Measurements from ENCODE around the gene RAB32.
A peak's percentile ranks its signal among the peaks of the same experiment; 100 is the strongest.

RAB32 gene

GRCh38 chr6:146587459-146587858, 43.8 kb downstream of the RAB32 start:
- no peaks in the 10 kb centered on the region for H3K27me3 ChIP-seq (ENCODE audit: control insufficient read depth, insufficient read depth, low read length)
- H3K9me3 ChIP-seq (ENCODE audit: control insufficient read depth, insufficient read depth, low read length): no peaks in the 10 kb centered on the region
- H3K36me3 ChIP-seq (ENCODE audit: control insufficient read depth, insufficient read depth, low read length): no peaks in the 10 kb centered on the region
- H3K4me3 ChIP-seq (ENCODE audit: low read depth, low read length): no peak overlapping the region
- H3K4me1 ChIP-seq (ENCODE audit: control insufficient read depth, insufficient read depth, low read length): no peaks in the 10 kb centered on the region
- H3K9ac ChIP-seq (ENCODE audit: low read depth, low read length): no peak overlapping the region

DNA sequence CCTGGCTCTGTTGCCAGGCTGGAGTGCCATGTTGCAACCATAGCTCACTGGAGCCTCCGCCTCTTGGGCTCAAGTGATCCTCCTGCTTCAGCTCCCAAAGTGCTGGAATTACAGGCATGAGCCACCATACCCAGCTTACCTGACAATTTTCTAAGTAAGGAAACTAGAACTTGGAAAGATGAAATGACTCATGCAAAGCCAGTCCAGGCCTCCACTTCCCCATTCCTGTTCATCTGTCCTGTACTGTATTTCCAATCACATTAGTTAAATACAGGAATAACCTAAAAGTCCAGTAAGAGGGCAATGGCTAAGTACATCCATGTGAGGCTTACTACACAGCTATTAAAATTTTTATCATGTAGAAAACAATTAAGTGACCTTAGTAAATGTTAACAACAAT, 46.9 kb downstream of the RAB32 start:
- no peaks in the 10 kb centered on the region for H3K27me3 ChIP-seq (ENCODE audit: control insufficient read depth, insufficient read depth, low read length)
- no peak overlapping the region for H3K4me3 ChIP-seq (ENCODE audit: low read depth, low read length)
- H3K4me1 ChIP-seq (ENCODE audit: control insufficient read depth, insufficient read depth, low read length): no peaks in the 10 kb centered on the region
- no peaks in the 10 kb centered on the region for H3K36me3 ChIP-seq (ENCODE audit: control insufficient read depth, insufficient read depth, low read length)
- no peaks in the 10 kb centered on the region for H3K9me3 ChIP-seq (ENCODE audit: control insufficient read depth, insufficient read depth, low read length)
- no peak overlapping the region for H3K9ac ChIP-seq (ENCODE audit: low read depth, low read length)

- Histone ChIP-seq H3K9me3 (ENCODE audit: control insufficient read depth, insufficient read depth, low read length) (no peaks in the 10 kb centered on the region), H3K4me1 (ENCODE audit: control insufficient read depth, insufficient read depth, low read length) (no peaks in the 10 kb centered on the region), H3K36me3 (ENCODE audit: control insufficient read depth, insufficient read depth, low read length) (no peaks in the 10 kb centered on the region), H3K27me3 (ENCODE audit: control insufficient read depth, insufficient read depth, low read length) (no peaks in the 10 kb centered on the region), H3K9ac (ENCODE audit: low read depth, low read length) (no peak overlapping the region), H3K4me3 (ENCODE audit: low read depth, low read length) (no peak overlapping the region)
These were observed 48.8 kb downstream of the RAB32 start for GRCh38 chr6:146592451-146592850.

- Histone ChIP-seq H3K4me3 (ENCODE audit: low read depth, low read length) (no peak overlapping the region), H3K9ac (ENCODE audit: low read depth, low read length) (no peak overlapping the region)
These were observed 50.4 kb downstream of the RAB32 start for GRCh38 chr6:146593986-146594385.

GRCh38 chr6:146594495-146594894, 50.9 kb downstream of the RAB32 start:
- Histone ChIP-seq H3K4me1 (ENCODE audit: control insufficient read depth, insufficient read depth, low read length) (no peaks in the 10 kb centered on the region), H3K27me3 (ENCODE audit: control insufficient read depth, insufficient read depth, low read length) (peaks cover 4% of the 10 kb centered on the region), H3K36me3 (ENCODE audit: control insufficient read depth, insufficient read depth, low read length) (no peaks in the 10 kb centered on the region), H3K9me3 (ENCODE audit: control insufficient read depth, insufficient read depth, low read length) (no peaks in the 10 kb centered on the region), H3K4me3 (ENCODE audit: low read depth, low read length) (no peak overlapping the region), H3K9ac (ENCODE audit: low read depth, low read length) (no peak overlapping the region)

More at GRCh38 chr6:146593986-146594385, 50.4 kb downstream of the RAB32 start:
- Histone ChIP-seq H3K4me1 (ENCODE audit: control insufficient read depth, insufficient read depth, low read length) (no peaks in the 10 kb centered on the region), H3K9me3 (ENCODE audit: control insufficient read depth, insufficient read depth, low read length) (no peaks in the 10 kb centered on the region), H3K36me3 (ENCODE audit: control insufficient read depth, insufficient read depth, low read length) (no peaks in the 10 kb centered on the region), H3K27me3 (ENCODE audit: control insufficient read depth, insufficient read depth, low read length) (no peaks in the 10 kb centered on the region)

DNA sequence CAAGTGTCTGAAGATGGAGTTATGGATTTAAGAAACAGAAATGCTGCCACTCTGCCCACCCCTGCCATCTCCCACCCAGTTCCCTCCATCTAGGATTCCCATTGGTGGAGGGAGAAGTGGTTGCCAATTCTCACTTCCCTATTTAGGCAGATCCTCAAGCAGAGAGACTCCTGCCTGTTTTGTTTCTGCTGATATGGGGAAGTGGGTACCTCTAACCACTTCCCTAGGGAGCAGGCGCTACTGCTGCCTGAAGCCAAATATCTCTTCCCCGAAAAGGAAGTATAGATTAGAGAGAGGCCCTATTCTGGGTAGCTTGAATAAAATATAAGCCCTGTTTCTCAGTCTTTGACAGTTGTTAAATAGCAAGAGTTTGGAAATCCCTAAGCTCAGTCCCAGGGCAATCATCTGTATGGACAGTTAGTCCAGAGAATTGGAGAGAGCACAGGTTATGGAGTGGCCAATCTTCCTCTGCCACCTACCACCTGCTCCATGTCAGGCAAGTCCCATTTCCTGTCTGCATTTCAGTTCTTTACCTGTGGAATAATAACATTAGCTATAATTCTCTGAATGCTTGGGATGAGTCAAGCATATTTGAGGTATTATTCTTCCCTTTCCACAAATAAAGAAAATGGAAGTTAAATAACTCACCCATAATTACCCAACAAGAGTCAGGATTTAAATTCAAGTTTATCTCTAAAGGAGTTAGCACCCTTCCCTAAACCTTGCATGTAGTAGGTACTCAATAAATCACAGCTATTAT, 52.5 kb downstream of the RAB32 start:
- H3K4me3 ChIP-seq (ENCODE audit: low read depth, low read length): no peak overlapping the region
- peaks cover 7% of the 10 kb centered on the region for H3K27me3 ChIP-seq (ENCODE audit: control insufficient read depth, insufficient read depth, low read length)
- H3K36me3 ChIP-seq (ENCODE audit: control insufficient read depth, insufficient read depth, low read length): no peaks in the 10 kb centered on the region
- no peak overlapping the region for H3K9ac ChIP-seq (ENCODE audit: low read depth, low read length)
- no peaks in the 10 kb centered on the region for H3K4me1 ChIP-seq (ENCODE audit: control insufficient read depth, insufficient read depth, low read length)
- no peaks in the 10 kb centered on the region for H3K9me3 ChIP-seq (ENCODE audit: control insufficient read depth, insufficient read depth, low read length)

- Histone ChIP-seq H3K9ac (ENCODE audit: low read depth, low read length) (peak within 1 kb of the TSS; percentile 62), H3K4me1 (ENCODE audit: control insufficient read depth, insufficient read depth, low read length) (no peaks in the 10 kb centered on the region), H3K36me3 (ENCODE audit: control insufficient read depth, insufficient read depth, low read length) (no peaks in the 10 kb centered on the region), H3K27me3 (ENCODE audit: control insufficient read depth, insufficient read depth, low read length) (peaks cover 7% of the 10 kb centered on the region), H3K4me3 (ENCODE audit: low read depth, low read length) (peak within 1 kb of the TSS; percentile 73), H3K9me3 (ENCODE audit: control insufficient read depth, insufficient read depth, low read length) (no peaks in the 10 kb centered on the region)
These were observed 55.3 kb downstream of the RAB32 start, which contains the start of gene ADGB for GRCh38 chr6:146598772-146599405. ADGB (plus strand) TSS chr6:146598972; CDS start chr6:146599041, 69 bp downstream.

DNA sequence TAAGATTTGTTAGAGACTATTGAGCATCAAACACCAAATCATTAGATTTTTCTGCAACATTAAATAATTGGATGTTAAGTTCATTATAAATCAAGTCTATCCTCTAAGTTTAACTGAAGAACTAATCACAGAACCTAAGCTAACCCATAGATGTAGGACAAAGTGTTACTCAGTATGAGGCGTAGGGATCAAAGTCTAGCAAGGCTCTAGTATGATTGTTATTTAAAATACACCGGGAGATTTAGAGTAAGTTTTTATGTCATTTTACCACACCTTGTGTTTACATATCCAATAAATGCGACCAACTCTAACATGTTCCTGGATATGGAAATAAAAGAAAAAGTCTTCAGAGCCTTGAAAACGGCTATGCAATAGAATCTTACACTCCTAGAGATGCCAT, 57.7 kb downstream of the RAB32 start:
- Histone ChIP-seq H3K9ac (ENCODE audit: low read depth, low read length) (no peak overlapping the region), H3K27me3 (ENCODE audit: control insufficient read depth, insufficient read depth, low read length) (peaks cover 7% of the 10 kb centered on the region), H3K9me3 (ENCODE audit: control insufficient read depth, insufficient read depth, low read length) (no peaks in the 10 kb centered on the region), H3K4me1 (ENCODE audit: control insufficient read depth, insufficient read depth, low read length) (no peaks in the 10 kb centered on the region), H3K36me3 (ENCODE audit: control insufficient read depth, insufficient read depth, low read length) (no peaks in the 10 kb centered on the region), H3K4me3 (ENCODE audit: low read depth, low read length) (no peak overlapping the region)

DNA sequence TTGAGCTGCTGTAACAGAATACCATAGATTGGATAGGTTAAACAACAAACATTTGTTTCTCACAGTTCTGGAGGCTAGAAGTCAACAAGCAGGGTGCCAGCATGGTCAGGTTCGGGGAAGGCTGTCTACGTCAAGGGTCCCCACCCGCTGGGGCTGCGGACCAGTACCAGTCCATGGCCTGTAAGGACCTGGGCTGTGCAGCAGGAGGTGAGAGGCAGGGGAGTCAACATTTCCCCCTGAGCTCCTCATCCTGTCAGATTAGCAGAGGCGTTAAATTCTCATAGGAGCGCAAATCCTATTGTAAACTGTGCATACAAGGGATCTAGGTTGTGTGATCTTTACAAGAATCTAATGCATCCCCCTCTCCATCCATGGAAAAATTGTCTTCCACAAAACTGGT, 58.9 kb downstream of the RAB32 start:
- Histone ChIP-seq H3K9me3 (ENCODE audit: control insufficient read depth, insufficient read depth, low read length) (no peaks in the 10 kb centered on the region), H3K36me3 (ENCODE audit: control insufficient read depth, insufficient read depth, low read length) (no peaks in the 10 kb centered on the region), H3K27me3 (ENCODE audit: control insufficient read depth, insufficient read depth, low read length) (peaks cover 7% of the 10 kb centered on the region), H3K9ac (ENCODE audit: low read depth, low read length) (no peak overlapping the region), H3K4me1 (ENCODE audit: control insufficient read depth, insufficient read depth, low read length) (no peaks in the 10 kb centered on the region), H3K4me3 (ENCODE audit: low read depth, low read length) (no peak overlapping the region)
